ENCODE results near the gene TSHZ2.

GRCh38 chr20:53535878-53536277, 563.7 kb downstream of the TSHZ2 start:
- TF ChIP-seq CTCF (IDR thresholded peaks at IDR 0.05) (no peak), POLR2A (IDR thresholded peaks at IDR 0.05) (no peak)
